Cardiac muscle cell (in vitro differentiated cells and primary cell): ENCODE data around the gene SFRP5. TPM values are rescaled to one million over a fixed set of nuclear protein-coding genes. Genes with fewer than 3 reads are reported as not detected.
A peak's percentile ranks its signal among the peaks of the same experiment; 100 is the strongest.

Experiments used
- DNase-seq, 2 donors: peaks; one replicate each; pipeline versions ENCODE4 v3.0.0 to v3.0.0-alpha.2; 2010 to 2017; ENCODE audit warnings: low read depth in 1 of 2, low spot score in 1 of 2
- H3K27ac ChIP-seq: fragments of 200-600 bp; sonication (generic); 2 replicates; pipeline ENCODE4 v1.5.1; 2016
- H3K27me3 ChIP-seq: fragments of 200-600 bp; sonication (generic); 2 replicates; pipeline ENCODE4 v1.6.0; 2016; ENCODE audit warnings: control low read depth
- H3K36me3 ChIP-seq: fragments of 200-600 bp; sonication (generic); 2 replicates; pipeline ENCODE4 v1.5.1; 2016; ENCODE audit warnings: control low read depth
- H3K4me1 ChIP-seq: fragments of 200-600 bp; sonication (generic); 2 replicates; pipeline ENCODE4 v1.8.1; 2017; ENCODE audit warnings: low read depth, mild to moderate bottlenecking, mixed run types
- H3K4me3 ChIP-seq: fragments of 200-600 bp; sonication (generic); 2 replicates; pipeline ENCODE4 v1.5.1; 2016; ENCODE audit warnings: mild to moderate bottlenecking
- H3K9me3 ChIP-seq: fragments of 200-600 bp; sonication (generic); 2 replicates; pipeline ENCODE4 v1.5.1; 2017; ENCODE audit warnings: low read depth, mild to moderate bottlenecking, control low read depth
- polyA plus RNA-seq: library from polyadenylated mRNA; unstranded; fragments of >200 nt; fragmentation: Nextera tagmentation; extraction: Ambion mirVana; gene quantifications from 2 replicates; pipeline ENCODE4 v1.2.1, GENCODE V29; 2016
- total RNA-seq: library from RNA; depleted of rRNA; stranded (reverse); fragments of >200 nt; gene quantifications from 2 replicates; pipeline ENCODE4 v1.2.3, GENCODE V29; 2016
- TF ChIP-seq, protein P1 (sequence below): IDR thresholded peaks from 2 replicates; pipeline ENCODE4 v1.5.1; 2012; ENCODE audit warnings: low read depth, mild to moderate bottlenecking, low read length

SFRP5 gene
- total and polyA plus RNA-seq, 2 experiments from 2014 or later = 23.7 to 38.2 TPM

DNA sequence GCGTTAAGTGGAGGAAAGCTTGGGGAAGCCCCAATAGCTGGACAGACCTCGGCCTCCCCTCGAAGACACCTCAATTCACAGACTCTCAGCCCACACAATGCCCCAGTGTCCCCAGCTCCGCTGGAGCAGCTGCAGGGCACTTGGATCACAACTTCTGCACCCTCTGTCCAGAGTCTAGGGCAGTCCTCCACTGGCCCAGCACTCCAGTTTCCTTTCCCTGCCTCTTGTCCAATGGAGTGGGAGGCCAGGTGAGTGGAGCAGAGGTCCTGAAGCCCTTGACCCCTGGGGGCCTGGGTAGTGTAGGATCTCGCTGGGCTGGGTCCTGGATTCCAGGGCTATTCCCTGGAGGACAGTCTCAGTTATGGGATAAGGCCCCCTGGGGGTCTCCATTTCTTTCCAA lies 11.9 kb downstream of the SFRP5 start:
- no peak for DNase-seq
- H3K4me1 ChIP-seq = peaks cover 10% of the 10 kb centered on the region
- H3K27me3 ChIP-seq = no peaks in the 10 kb centered on the region
- H3K9me3 ChIP-seq = no peaks in the 10 kb centered on the region
- TF ChIP-seq, protein P1, sequence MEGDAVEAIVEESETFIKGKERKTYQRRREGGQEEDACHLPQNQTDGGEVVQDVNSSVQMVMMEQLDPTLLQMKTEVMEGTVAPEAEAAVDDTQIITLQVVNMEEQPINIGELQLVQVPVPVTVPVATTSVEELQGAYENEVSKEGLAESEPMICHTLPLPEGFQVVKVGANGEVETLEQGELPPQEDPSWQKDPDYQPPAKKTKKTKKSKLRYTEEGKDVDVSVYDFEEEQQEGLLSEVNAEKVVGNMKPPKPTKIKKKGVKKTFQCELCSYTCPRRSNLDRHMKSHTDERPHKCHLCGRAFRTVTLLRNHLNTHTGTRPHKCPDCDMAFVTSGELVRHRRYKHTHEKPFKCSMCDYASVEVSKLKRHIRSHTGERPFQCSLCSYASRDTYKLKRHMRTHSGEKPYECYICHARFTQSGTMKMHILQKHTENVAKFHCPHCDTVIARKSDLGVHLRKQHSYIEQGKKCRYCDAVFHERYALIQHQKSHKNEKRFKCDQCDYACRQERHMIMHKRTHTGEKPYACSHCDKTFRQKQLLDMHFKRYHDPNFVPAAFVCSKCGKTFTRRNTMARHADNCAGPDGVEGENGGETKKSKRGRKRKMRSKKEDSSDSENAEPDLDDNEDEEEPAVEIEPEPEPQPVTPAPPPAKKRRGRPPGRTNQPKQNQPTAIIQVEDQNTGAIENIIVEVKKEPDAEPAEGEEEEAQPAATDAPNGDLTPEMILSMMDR = no peak
- H3K36me3 ChIP-seq = peaks cover 9% of the 10 kb centered on the region
- H3K4me3 ChIP-seq = no peak overlapping the region
- no peak overlapping the region for H3K27ac ChIP-seq

DNA sequence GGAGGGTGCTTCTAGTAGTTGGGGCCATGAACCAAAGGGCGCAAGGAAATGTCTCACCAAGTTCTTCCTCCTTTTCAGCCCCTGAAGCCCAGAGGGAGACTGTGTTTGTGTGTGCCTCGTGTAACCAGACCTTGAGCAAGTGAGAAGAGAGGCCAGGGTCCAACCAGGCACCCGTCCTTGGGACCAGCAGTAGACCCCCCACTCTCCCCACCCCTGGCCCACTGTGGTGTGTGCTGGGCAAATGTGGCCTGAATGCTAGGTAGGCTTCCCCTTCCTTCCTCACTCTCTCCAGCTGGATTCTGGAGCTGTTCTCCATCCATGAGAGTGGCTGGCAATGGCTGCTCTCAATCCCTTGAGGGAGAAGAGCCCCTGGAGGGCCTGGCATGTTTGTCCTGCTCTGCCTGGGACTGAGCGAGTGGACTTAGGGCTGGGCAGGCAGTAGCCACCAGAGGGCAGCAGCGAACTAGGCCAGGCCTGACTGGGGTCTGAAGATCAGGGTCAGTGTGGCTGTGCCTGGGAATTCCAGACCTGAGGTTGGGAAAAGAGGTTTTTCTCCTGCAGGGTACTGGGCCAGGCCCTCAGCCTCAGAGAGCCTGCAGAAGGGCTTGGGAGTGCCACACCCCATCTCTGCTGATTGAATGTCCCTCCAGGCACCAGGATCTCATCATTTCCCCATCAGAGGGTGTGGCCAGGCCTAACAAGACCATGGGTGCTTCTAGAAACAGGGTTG lies 12.5 kb downstream of the SFRP5 start:
- TF ChIP-seq, protein P1 = peak; percentile 99
- H3K36me3 ChIP-seq = peaks cover 14% of the 10 kb centered on the region

DNA sequence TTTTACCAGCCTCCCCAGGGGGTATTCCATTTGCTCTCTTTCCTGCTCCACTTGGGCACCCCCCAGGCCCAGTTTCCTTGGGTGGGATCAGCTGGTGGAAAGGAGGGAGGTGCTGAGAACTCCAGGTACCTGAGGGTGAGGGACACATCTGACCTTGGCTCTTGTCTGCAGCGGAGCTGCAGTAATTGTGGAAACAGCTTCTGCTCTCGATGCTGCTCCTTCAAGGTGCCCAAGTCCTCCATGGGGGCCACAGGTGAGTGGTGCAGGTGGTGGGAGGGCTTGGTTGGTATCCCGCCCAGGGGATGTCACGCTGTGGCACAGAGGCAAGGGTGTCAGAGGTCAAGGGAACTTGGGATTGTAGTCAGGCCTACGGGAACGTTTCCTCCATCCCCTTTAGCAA lies 14.3 kb downstream of the SFRP5 start:
- DNase-seq = no peak
- H3K27ac ChIP-seq = no peak overlapping the region
- TF ChIP-seq, protein P1 = no peak
- H3K4me3 ChIP-seq = no peak overlapping the region
- no peaks in the 10 kb centered on the region for H3K27me3 ChIP-seq
- peaks cover 24% of the 10 kb centered on the region for H3K36me3 ChIP-seq
- H3K4me1 ChIP-seq = no peaks in the 10 kb centered on the region
- H3K9me3 ChIP-seq = no peaks in the 10 kb centered on the region

More for the DNA sequence above, 12.5 kb downstream of the SFRP5 start:
- DNase-seq = peak; percentile 83 to 89
- Histone ChIP-seq H3K27me3 (no peaks in the 10 kb centered on the region), H3K4me1 (peaks cover 10% of the 10 kb centered on the region), H3K4me3 (no peak overlapping the region), H3K27ac (no peak overlapping the region), H3K9me3 (no peaks in the 10 kb centered on the region)

DNA sequence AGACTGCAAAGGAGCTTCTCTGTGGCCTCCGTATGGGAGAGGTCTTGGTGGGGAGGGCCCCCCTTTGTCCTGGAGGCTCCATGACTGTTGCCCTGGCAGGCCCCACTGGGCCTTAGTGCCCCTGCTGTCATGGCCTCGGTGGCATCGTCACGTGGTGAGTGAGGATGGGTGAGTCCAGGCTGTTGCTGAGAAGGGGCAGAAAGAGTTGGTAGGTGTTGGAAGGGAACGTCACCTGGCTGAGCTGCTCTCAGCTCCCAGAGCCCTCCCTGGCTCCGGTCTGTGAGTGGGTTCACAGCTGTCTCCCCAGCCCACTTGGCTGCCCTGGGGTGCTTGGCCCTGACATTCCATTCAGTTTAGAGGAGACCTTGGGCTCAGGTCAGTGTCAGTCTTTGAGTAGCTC lies 16.1 kb downstream of the SFRP5 start:
- H3K36me3 ChIP-seq = peaks cover 29% of the 10 kb centered on the region
- H3K27me3 ChIP-seq = no peaks in the 10 kb centered on the region
- TF ChIP-seq, protein P1 = no peak
- H3K4me1 ChIP-seq = no peaks in the 10 kb centered on the region
- H3K9me3 ChIP-seq = no peaks in the 10 kb centered on the region
- DNase-seq = no peak
- H3K4me3 ChIP-seq = no peak overlapping the region
- H3K27ac ChIP-seq = no peak overlapping the region

DNA sequence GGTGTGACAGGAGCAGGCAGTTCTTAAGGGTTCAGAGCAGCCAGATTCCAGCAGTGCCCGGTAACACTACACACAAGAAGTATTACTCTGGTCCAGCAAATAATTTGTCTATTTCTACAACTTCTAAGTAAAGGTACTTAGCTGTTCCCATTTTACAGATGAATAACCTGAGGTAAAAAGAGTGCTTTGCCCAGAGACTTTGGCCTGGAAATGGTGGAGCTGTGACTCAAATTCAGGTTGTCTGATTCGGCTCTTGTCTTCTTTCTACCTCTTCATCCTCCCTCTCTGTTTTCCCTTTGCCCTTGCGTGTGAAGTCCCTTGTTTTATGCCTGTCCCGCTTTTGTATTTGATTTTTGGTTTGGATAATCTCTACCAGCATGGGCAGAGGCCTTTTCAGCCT lies 17.1 kb downstream of the SFRP5 start:
- Histone ChIP-seq H3K4me1 (no peaks in the 10 kb centered on the region), H3K27me3 (no peaks in the 10 kb centered on the region), H3K9me3 (no peaks in the 10 kb centered on the region), H3K4me3 (no peak overlapping the region), H3K36me3 (peaks cover 36% of the 10 kb centered on the region), H3K27ac (no peak overlapping the region)
- TF ChIP-seq, protein P1 = no peak
- DNase-seq = no peak
